ENCODE data around the gene RAPH1.

GRCh38 chr2:203404996-203405395 lies 130.1 kb downstream of the RAPH1 start:
- TF ChIP-seq EZH2 (IDR thresholded peaks at IDR 0.05; ENCODE audit: borderline replicate concordance, insufficient read depth, low read length, poor library complexity, severe bottlenecking) (no peak), CTCF (IDR thresholded peaks at IDR 0.05; ENCODE audit: poor library complexity, severe bottlenecking) (no peak)
